Gastrocnemius medialis (tissue), 4 donors: ENCODE results near the gene MSH2. TPM values are rescaled to one million over a fixed set of nuclear protein-coding genes. Genes with fewer than 3 reads are reported as not detected.
"Not testable (repeated sequence)": the region's sequence is repeated elsewhere in the genome, so short reads cannot be mapped to it uniquely, and the experiment has no call there.

Experiments used
- ATAC-seq, 2 donors: fragments of 150-250 bp; one replicate each; pipeline ENCODE4 v1.9.1; 2016
- DNase-seq, 2 donors: peaks; one replicate each; pipeline ENCODE4 v3.0.0-alpha.2; 2019
- H3K27ac ChIP-seq, 4 donors: fragments of 200-600 bp; sonication (generic); 1 replicate in 1 of 4; 2 replicates in 3 of 4; pipeline ENCODE4 v1.5.1; 2016 to 2018; ENCODE audit warnings: mild to moderate bottlenecking in 2 of 4, moderate library complexity in 1 of 4
- H3K27me3 ChIP-seq, 3 donors: fragments of 200-600 bp; sonication (generic) in 2 of 3; 1 replicate in 1 of 3; 2 replicates in 2 of 3; pipeline versions ENCODE4 v1.5.1 to v1.6.0; 2016 to 2019; ENCODE audit warnings: mild to moderate bottlenecking in 1 of 3, moderate library complexity in 1 of 3
- H3K36me3 ChIP-seq, 2 donors: fragments of 200-600 bp; sonication (generic) in 1 of 2; one replicate each; pipeline ENCODE4 v1.5.1; 2017 to 2018
- H3K4me1 ChIP-seq, 2 donors: fragments of 200-600 bp; sonication (generic) in 1 of 2; one replicate each; pipeline ENCODE4 v1.5.1; 2016 to 2017; ENCODE audit warnings: mild to moderate bottlenecking in 2 of 2
- H3K4me3 ChIP-seq, 4 donors: fragments of 200-600 bp; sonication (generic) in 3 of 4; 1 replicate in 1 of 4; 2 replicates in 3 of 4; pipeline ENCODE4 v1.5.1; 2016 to 2019; ENCODE audit warnings: mild to moderate bottlenecking in 2 of 4
- H3K9me3 ChIP-seq, 3 donors: fragments of 200-600 bp; sonication (generic) in 2 of 3; 1 replicate in 1 of 3; 2 replicates in 2 of 3; pipeline ENCODE4 v1.5.1; 2016 to 2019
- POLR2A ChIP-seq, 2 donors: fragments of 450-650 bp; IDR thresholded peaks; one replicate each; pipeline ENCODE4 v1.6.1; 2017; ENCODE audit warnings: antibody characterized with exemption in 2 of 2, mild to moderate bottlenecking in 2 of 2, moderate library complexity in 2 of 2
- in situ Hi-C, 4 donors: fragments of 200-750 bp; cut with MboI; loops; one replicate each; pipeline versions ENCODE4 v1.15.0 to v1.8.0; 2017; ENCODE audit warnings: low sequenced_read_pairs in 4 of 4
- intact Hi-C: fragments of 100-400 bp; cut with DNase I; formaldehyde crosslinking; loops from one replicate; pipeline ENCODE4 v1.15.1; 2023; ENCODE audit warnings: low total_unique reads
- total RNA-seq, 4 donors: library from RNA; depleted of rRNA; stranded (reverse); fragments of >200 nt; gene quantifications; one replicate each; pipeline versions ENCODE4 v1.1.0 to v1.2.3, GENCODE V29; 2016
- TF ChIP-seq, protein P1 (sequence below), 5 experiments: fragments of 450-650 bp in 3 of 5; fragments of 200-600 bp in 2 of 5; sonication (generic) in 2 of 5; IDR thresholded peaks in 4 of 5; conservative IDR thresholded peaks in 1 of 5; 1 replicate in 4 of 5; 2 replicates in 1 of 5; pipeline ENCODE4 v1.5.1; 2016 to 2019; ENCODE audit warnings: antibody characterized with exemption in 5 of 5, mild to moderate bottlenecking in 3 of 5, moderate library complexity in 3 of 5

MSH2 gene
- total RNA-seq, 4 donors from 2014 or later, result 3.5 to 6.4 (median 4.8) TPM

DNA sequence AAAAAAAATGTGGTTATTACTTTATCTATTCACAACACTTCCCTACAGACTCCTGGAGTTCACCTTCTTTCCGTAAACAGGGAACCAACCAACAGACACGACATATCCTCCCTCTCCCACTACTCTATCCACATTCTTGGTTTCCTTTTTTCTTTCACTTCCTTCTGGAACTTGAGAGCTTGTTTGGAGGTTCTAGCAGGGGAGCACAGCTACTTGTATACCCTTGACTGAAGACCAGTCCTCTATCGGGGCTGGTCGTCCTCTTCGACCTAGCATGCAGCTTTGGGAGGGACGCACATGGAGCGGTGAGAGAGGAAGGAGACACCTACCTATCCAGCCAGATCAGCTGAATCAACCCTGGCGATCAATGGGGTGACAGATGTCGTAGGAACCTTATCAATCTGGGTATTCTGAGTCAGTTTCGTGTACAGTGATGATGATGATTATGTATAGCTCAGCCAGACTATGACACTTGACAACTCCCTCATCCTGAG lies 43.5 kb upstream of the MSH2 start:
- Histone ChIP-seq H3K27ac (no peak overlapping the region), H3K36me3 (no peaks in the 10 kb centered on the region), H3K4me1 (no peaks in the 10 kb centered on the region), H3K9me3 (no peaks in the 10 kb centered on the region), H3K4me3 (no peak overlapping the region), H3K27me3 (no peaks in the 10 kb centered on the region)
- in situ Hi-C loops, result no loop called here
- TF ChIP-seq POLR2A (IDR thresholded peaks at IDR 0.05), result no peak
- TF ChIP-seq, protein P1, sequence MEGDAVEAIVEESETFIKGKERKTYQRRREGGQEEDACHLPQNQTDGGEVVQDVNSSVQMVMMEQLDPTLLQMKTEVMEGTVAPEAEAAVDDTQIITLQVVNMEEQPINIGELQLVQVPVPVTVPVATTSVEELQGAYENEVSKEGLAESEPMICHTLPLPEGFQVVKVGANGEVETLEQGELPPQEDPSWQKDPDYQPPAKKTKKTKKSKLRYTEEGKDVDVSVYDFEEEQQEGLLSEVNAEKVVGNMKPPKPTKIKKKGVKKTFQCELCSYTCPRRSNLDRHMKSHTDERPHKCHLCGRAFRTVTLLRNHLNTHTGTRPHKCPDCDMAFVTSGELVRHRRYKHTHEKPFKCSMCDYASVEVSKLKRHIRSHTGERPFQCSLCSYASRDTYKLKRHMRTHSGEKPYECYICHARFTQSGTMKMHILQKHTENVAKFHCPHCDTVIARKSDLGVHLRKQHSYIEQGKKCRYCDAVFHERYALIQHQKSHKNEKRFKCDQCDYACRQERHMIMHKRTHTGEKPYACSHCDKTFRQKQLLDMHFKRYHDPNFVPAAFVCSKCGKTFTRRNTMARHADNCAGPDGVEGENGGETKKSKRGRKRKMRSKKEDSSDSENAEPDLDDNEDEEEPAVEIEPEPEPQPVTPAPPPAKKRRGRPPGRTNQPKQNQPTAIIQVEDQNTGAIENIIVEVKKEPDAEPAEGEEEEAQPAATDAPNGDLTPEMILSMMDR (IDR thresholded peaks at IDR 0.05 in 4 of 5, conservative IDR thresholded peaks at IDR 0.05 in 1 of 5), result no peak
- intact Hi-C loops, result no loop called here
- ATAC-seq (no peak), DNase-seq (no peak)

- in situ Hi-C loops, result no loop called here
- TF ChIP-seq, protein P1 (IDR thresholded peaks at IDR 0.05 in 4 of 5, conservative IDR thresholded peaks at IDR 0.05 in 1 of 5), result no peak
- ATAC-seq (no peak), DNase-seq (no peak)
- H3K4me3 ChIP-seq, result no peak overlapping the region
- no peaks in the 10 kb centered on the region for H3K27me3 ChIP-seq
- H3K9me3 ChIP-seq, result no peaks in the 10 kb centered on the region
- no peaks in the 10 kb centered on the region for H3K36me3 ChIP-seq
- H3K27ac ChIP-seq, result no peak overlapping the region
- H3K4me1 ChIP-seq, result no peaks in the 10 kb centered on the region
- intact Hi-C loops, result no loop called here
These were observed 42.7 kb upstream of the MSH2 start for GRCh38 chr2:47360283-47360682.

DNA sequence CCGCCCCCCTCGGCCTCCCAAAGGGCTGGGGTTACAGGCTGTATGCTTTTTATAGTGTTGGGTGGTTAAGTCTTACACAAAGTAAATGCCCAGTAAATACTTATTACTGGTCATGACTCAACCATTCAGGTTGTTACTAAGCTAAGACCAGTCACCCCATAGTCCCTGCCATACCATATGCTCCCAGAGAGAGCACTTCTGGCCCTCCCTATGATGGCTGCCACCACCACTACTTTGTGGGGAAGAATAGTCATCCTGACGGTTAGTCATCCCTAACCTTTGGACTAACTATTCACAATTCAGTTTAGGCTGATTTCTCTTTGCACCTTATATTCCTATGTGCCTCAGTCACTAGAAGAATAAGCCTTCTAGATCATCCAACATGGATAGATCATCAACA lies 42.0 kb upstream of the MSH2 start:
- ATAC-seq (no peak), DNase-seq (no peak)
- no peaks in the 10 kb centered on the region for H3K36me3 ChIP-seq
- TF ChIP-seq POLR2A (IDR thresholded peaks at IDR 0.05), result no peak
- TF ChIP-seq, protein P1 (IDR thresholded peaks at IDR 0.05 in 4 of 5, conservative IDR thresholded peaks at IDR 0.05 in 1 of 5), result no peak
- no peak overlapping the region for H3K27ac ChIP-seq
- in situ Hi-C loops (no loop called here), intact Hi-C loops (no loop called here)
- H3K4me3 ChIP-seq, result no peak overlapping the region
- no peaks in the 10 kb centered on the region for H3K27me3 ChIP-seq
- no peaks in the 10 kb centered on the region for H3K9me3 ChIP-seq
- H3K4me1 ChIP-seq, result no peaks in the 10 kb centered on the region

GRCh38 chr2:47361505-47362229 lies 41.3 kb upstream of the MSH2 start:
- H3K27me3 ChIP-seq, H3K27ac ChIP-seq, DNase-seq, H3K36me3 ChIP-seq, ATAC-seq, intact Hi-C loops, H3K4me3 ChIP-seq, H3K9me3 ChIP-seq, in situ Hi-C loops, H3K4me1 ChIP-seq: not testable (repeated sequence)

GRCh38 chr2:47373747-47374146 lies 29.2 kb upstream of the MSH2 start:
- no peak overlapping the region for H3K4me3 ChIP-seq
- no peaks in the 10 kb centered on the region for H3K36me3 ChIP-seq
- in situ Hi-C loops (no loop called here), intact Hi-C loops (no loop called here)
- TF ChIP-seq POLR2A (IDR thresholded peaks at IDR 0.05), result no peak
- TF ChIP-seq, protein P1 (IDR thresholded peaks at IDR 0.05 in 4 of 5, conservative IDR thresholded peaks at IDR 0.05 in 1 of 5), result no peak
- H3K4me1 ChIP-seq, result no peaks in the 10 kb centered on the region
- no peak for DNase-seq
- peaks cover 17 to 25% (median 24%) of the 10 kb centered on the region in 3 donors for H3K27me3 ChIP-seq
- ATAC-seq, result no peak
- no peak overlapping the region for H3K27ac ChIP-seq
- H3K9me3 ChIP-seq, result no peaks in the 10 kb centered on the region
